ENCODE data around the gene ERC1. TPM values are rescaled to one million over a fixed set of nuclear protein-coding genes. Genes with fewer than 3 reads are reported as not detected.
A peak's percentile ranks its signal among the peaks of the same experiment; 100 is the strongest.
"Not testable (repeated sequence)": the region's sequence is repeated elsewhere in the genome, so short reads cannot be mapped to it uniquely, and the experiment has no call there.

The ERC1 gene
- total RNA-seq, 4 donors from 2014 or later: 58.0 to 83.2 (median 73.5) TPM

DNA sequence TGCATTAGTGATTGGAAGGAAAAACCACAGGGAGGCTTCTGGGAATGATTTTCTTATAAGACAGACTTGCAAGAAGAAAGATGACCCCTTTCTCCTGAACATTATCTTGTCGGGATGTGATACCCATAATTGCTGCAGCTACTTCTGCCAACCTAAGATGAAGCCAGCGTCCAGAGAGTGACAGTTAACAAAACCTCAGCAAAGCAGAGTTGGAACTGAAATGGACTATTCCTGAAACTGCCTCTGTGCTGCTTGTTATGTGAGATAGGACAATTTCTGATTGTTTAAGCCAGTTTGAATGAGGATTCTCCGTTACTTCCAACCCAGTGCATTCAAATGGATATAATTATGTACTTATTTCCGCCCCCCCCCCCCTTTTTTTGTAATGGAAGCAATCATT is 204.5 kb downstream of the ERC1 start:
- peaks cover 0 to 12% (median 0%) of the 10 kb centered on the region in 4 donors for H3K4me1 ChIP-seq
- 84 to 89% methylated on average over 4 of the region's 4 CpGs for WGBS, 2 donors
- H3K36me3 ChIP-seq: peaks cover 0 to 31% (median 0%) of the 10 kb centered on the region in 3 donors
- no peak overlapping the region for H3K27ac ChIP-seq
- no peaks in the 10 kb centered on the region for H3K27me3 ChIP-seq
- TF ChIP-seq, protein P1, sequence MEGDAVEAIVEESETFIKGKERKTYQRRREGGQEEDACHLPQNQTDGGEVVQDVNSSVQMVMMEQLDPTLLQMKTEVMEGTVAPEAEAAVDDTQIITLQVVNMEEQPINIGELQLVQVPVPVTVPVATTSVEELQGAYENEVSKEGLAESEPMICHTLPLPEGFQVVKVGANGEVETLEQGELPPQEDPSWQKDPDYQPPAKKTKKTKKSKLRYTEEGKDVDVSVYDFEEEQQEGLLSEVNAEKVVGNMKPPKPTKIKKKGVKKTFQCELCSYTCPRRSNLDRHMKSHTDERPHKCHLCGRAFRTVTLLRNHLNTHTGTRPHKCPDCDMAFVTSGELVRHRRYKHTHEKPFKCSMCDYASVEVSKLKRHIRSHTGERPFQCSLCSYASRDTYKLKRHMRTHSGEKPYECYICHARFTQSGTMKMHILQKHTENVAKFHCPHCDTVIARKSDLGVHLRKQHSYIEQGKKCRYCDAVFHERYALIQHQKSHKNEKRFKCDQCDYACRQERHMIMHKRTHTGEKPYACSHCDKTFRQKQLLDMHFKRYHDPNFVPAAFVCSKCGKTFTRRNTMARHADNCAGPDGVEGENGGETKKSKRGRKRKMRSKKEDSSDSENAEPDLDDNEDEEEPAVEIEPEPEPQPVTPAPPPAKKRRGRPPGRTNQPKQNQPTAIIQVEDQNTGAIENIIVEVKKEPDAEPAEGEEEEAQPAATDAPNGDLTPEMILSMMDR (IDR thresholded peaks at IDR 0.05): no peak
- TF ChIP-seq POLR2A (IDR thresholded peaks at IDR 0.05): no peak
- TF ChIP-seq EP300 (IDR thresholded peaks at IDR 0.05): no peak
- no peaks in the 10 kb centered on the region for H3K9me3 ChIP-seq
- DNase-seq (ENCODE audit: low spot score in 2 of 2): no peak
- H3K4me3 ChIP-seq: no peak overlapping the region

DNA sequence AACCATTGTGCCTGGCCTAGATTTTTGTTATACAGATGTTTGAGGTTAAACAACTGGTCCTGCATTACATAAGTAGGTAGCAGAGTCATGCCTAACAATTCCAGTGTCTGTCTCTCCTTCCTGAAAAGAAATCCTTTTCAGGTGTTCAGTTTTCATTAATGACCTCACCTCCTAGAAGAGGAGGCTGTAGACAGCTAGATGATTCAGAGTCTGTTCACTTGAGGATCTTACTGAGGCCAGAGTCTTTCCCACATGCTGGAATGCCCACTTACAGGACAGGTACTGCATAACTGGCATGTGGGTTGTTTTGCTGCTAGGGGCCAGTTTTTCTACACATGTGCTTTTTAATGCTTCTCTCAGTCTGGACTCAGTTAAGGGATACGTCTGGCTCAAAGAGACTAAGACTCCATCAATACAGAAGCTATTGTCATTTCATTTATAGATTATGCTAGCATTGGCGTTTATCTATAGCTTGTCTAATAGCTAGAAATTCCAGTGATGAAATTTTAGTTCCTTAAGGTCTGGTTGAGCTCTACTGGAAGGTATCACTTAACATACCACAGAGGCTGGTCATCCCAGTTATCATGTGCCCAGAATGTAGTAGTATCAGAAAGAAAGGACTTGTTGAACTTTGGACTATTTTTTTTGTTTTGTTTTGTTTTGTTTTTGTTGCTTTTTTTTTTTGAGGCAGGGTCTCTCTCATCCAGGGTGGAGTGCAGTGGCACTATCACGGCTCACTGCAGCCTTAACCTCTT is 206.4 kb downstream of the ERC1 start:
- 93% methylated on average over 3 of the region's 3 CpGs for WGBS, 2 donors
- TF ChIP-seq POLR2A (IDR thresholded peaks at IDR 0.05) (no peak), EP300 (IDR thresholded peaks at IDR 0.05) (no peak)
- TF ChIP-seq, protein P1 (IDR thresholded peaks at IDR 0.05): no peak
- H3K9me3 ChIP-seq: no peaks in the 10 kb centered on the region

DNA sequence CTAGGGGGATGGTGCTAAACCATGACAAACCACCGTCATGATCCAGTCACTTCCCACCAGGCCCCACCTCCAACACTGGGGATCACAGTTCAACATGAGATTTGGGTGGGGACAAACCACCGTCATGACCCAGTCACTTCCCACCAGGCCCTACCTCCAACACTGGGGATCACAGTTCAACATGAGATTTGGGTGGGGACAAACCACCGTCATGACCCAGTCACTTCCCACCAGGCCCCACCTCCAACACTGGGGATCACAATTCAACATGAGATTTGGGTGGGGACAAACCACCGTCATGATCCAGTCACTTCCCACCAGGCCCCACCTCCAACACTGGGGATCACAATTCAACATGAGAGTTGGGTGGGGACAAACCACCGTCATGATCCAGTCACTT is 207.8 kb downstream of the ERC1 start:
- H3K4me3 ChIP-seq; H3K9me3 ChIP-seq; H3K27me3 ChIP-seq; DNase-seq (ENCODE audit: low spot score in 2 of 2); H3K27ac ChIP-seq: not testable (repeated sequence)
- WGBS, 2 donors: 73 to 94% methylated on average over 4 to 5 of the region's 5 CpGs
- Histone ChIP-seq H3K36me3 (peaks cover 0 to 23% (median 0%) of the 10 kb centered on the region in 3 donors), H3K4me1 (peaks cover 0 to 17% (median 4%) of the 10 kb centered on the region in 4 donors)

More for the DNA sequence above, 206.4 kb downstream of the ERC1 start:
- no peak overlapping the region for H3K4me3 ChIP-seq
- no peak for DNase-seq (ENCODE audit: low spot score in 2 of 2)
- peaks cover 0 to 7% (median 0%) of the 10 kb centered on the region in 4 donors for H3K4me1 ChIP-seq
- no peaks in the 10 kb centered on the region for H3K27me3 ChIP-seq
- no peak overlapping the region for H3K27ac ChIP-seq
- H3K36me3 ChIP-seq: peaks cover 0 to 23% (median 0%) of the 10 kb centered on the region in 3 donors

DNA sequence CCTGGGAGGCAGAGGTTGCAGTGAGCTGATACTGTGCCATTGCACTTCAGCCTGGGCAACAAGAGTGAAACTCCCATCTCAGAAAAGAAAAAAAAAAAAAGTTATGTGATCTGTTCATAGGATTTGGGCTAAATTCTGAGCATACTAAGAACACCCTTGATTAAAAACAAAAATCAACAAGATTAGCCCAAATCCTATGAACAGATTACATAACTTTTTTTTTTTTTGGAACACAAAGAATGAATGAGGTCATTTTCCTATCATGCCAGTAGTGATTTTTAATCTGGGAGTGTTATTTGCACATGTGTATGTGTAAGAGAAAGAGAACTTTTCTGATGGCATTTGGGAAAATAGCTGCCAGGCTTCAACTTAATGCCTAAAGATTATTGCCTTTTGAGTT is 208.7 kb downstream of the ERC1 start:
- Histone ChIP-seq H3K4me3 (no peak overlapping the region), H3K36me3 (peaks cover 0 to 23% (median 0%) of the 10 kb centered on the region in 3 donors), H3K4me1 (peaks cover 0 to 20% (median 9%) of the 10 kb centered on the region in 4 donors), H3K9me3 (no peaks in the 10 kb centered on the region), H3K27me3 (no peaks in the 10 kb centered on the region), H3K27ac (peak overlapping the region in 2 of 4 donors; percentile 17 to 19)
- TF ChIP-seq POLR2A (IDR thresholded peaks at IDR 0.05) (no peak), EP300 (IDR thresholded peaks at IDR 0.05) (no peak)
- TF ChIP-seq, protein P1 (IDR thresholded peaks at IDR 0.05): no peak
- no peak for DNase-seq (ENCODE audit: low spot score in 2 of 2)

DNA sequence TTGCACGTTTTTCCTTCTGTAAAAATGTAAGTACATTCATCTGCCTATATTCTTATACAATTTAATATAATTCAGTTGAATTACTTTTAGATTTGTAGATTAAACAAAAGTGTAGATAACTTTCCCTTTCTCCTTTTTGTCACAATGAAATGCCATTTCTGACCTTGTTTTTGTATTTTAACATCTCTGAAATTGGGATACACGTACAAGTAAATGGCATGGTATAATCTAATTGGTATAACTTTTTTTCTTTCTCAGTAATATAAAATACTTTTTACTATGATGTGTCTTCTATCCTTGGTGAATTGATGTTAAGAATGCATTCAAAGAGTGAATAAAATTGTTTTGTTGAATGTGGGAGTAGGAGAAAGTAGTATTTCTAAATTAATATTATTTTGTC is 210.0 kb downstream of the ERC1 start:
- Histone ChIP-seq H3K9me3 (no peaks in the 10 kb centered on the region), H3K27ac (no peak overlapping the region), H3K4me1 (peaks cover 0 to 32% (median 10%) of the 10 kb centered on the region in 4 donors), H3K4me3 (no peak overlapping the region), H3K27me3 (no peaks in the 10 kb centered on the region), H3K36me3 (peaks cover 0 to 23% (median 0%) of the 10 kb centered on the region in 3 donors)
- 86 to 94% methylated on average over 2 of the region's 2 CpGs for WGBS, 2 donors
- TF ChIP-seq POLR2A (IDR thresholded peaks at IDR 0.05) (no peak), EP300 (IDR thresholded peaks at IDR 0.05) (no peak)
- TF ChIP-seq, protein P1 (IDR thresholded peaks at IDR 0.05): no peak
- DNase-seq (ENCODE audit: low spot score in 2 of 2): no peak

All from tibial nerve (tissue), 4 donors.